Natural killer cell (primary cell): Measurements from ENCODE around the gene UNC5B. TPM values are rescaled to one million over a fixed set of nuclear protein-coding genes. Genes with fewer than 3 reads are reported as not detected.

Experiments used
- ATAC-seq, 3 donors: fragments of 150-1000 bp in 2 of 3; fragments of 200-7000 bp in 1 of 3; cut with Tn5 transposase; 1 replicate in 1 of 3; 2 replicates in 2 of 3; pipeline ENCODE4 v1.10.0; 2021; ENCODE audit warnings: mild to moderate bottlenecking in 2 of 3, moderate library complexity in 2 of 3
- DNase-seq, 2 donors: peaks; one replicate each; pipeline versions ENCODE4 v3.0.0 to v3.0.0-alpha.2; 2013 to 2021; ENCODE audit warnings: mixed read lengths in 1 of 2
- H3K27ac ChIP-seq: one replicate; pipeline ENCODE4 v1.5.1; 2013; ENCODE audit warnings: mild to moderate bottlenecking, low read length
- H3K27me3 ChIP-seq: one replicate; pipeline ENCODE4 v1.6.1; 2013; ENCODE audit warnings: low read length; ENCODE audit not compliant: control insufficient read depth, insufficient read depth
- H3K36me3 ChIP-seq: one replicate; pipeline ENCODE4 v1.6.1; 2013; ENCODE audit warnings: low read length; ENCODE audit not compliant: control insufficient read depth, insufficient read depth
- H3K4me1 ChIP-seq: one replicate; pipeline ENCODE4 v1.6.1; 2013; ENCODE audit warnings: low read length; ENCODE audit not compliant: control insufficient read depth, insufficient read depth
- H3K4me3 ChIP-seq: one replicate; pipeline ENCODE4 v1.5.1; 2013; ENCODE audit warnings: low read length
- H3K9me3 ChIP-seq: one replicate; pipeline ENCODE4 v1.6.1; 2013; ENCODE audit warnings: low read length; ENCODE audit not compliant: control insufficient read depth, insufficient read depth
- H3K27ac Mint-ChIP-seq, 2 donors: one replicate each; pipeline ENCODE4 v1.8.0; 2022; ENCODE audit warnings: mild to moderate bottlenecking in 2 of 2, mixed read lengths in 2 of 2, moderate library complexity in 1 of 2
- H3K27me3 Mint-ChIP-seq, 2 donors: one replicate each; pipeline ENCODE4 v1.8.0; 2022; ENCODE audit warnings: low read depth in 2 of 2, mixed read lengths in 2 of 2
- H3K36me3 Mint-ChIP-seq: one replicate; pipeline ENCODE4 v1.8.0; 2022; ENCODE audit warnings: mixed read lengths
- H3K4me1 Mint-ChIP-seq, 2 donors: one replicate each; pipeline ENCODE4 v1.8.0; 2022; ENCODE audit warnings: mixed read lengths in 2 of 2
- H3K4me3 Mint-ChIP-seq: one replicate; pipeline ENCODE4 v1.8.0; 2022; ENCODE audit warnings: mild to moderate bottlenecking, moderate library complexity, mixed read lengths
- H3K9me3 Mint-ChIP-seq, 2 donors: one replicate each; pipeline ENCODE4 v1.8.0; 2022; ENCODE audit warnings: mixed read lengths in 2 of 2
- CTCF ChIP-seq: fragments of 200-600 bp; IDR thresholded peaks from one replicate; pipeline ENCODE4 v1.8.0; 2022; ENCODE audit warnings: antibody characterized with exemption
- WGBS: methylation state at CpG from one replicate; pipeline ENCODE4 v1.1.7; 2013; ENCODE audit warnings: missing lambda C conversion rate; ENCODE audit not compliant: insufficient coverage; 5-methylcytosine and 5-hydroxymethylcytosine counted together
- intact Hi-C: fragments of 100-400 bp; cut with micrococcal nuclease; formaldehyde crosslinking; loops from one replicate; pipeline ENCODE4 v1.14.2; 2022
- total RNA-seq, 4 donors: library from RNA; stranded (reverse); fragments of 120-200 nt in 1 of 4; gene quantifications; one replicate each; pipeline versions ENCODE4 v1.2.3 to v1.2.4, GENCODE V29; 2013 to 2022

UNC5B gene
- total RNA-seq, 3 donors from 2014 or later (not counting 1 experiment from before 2014, with no cell fraction given): 0.09 to 0.65 (median 0.09) TPM

DNA sequence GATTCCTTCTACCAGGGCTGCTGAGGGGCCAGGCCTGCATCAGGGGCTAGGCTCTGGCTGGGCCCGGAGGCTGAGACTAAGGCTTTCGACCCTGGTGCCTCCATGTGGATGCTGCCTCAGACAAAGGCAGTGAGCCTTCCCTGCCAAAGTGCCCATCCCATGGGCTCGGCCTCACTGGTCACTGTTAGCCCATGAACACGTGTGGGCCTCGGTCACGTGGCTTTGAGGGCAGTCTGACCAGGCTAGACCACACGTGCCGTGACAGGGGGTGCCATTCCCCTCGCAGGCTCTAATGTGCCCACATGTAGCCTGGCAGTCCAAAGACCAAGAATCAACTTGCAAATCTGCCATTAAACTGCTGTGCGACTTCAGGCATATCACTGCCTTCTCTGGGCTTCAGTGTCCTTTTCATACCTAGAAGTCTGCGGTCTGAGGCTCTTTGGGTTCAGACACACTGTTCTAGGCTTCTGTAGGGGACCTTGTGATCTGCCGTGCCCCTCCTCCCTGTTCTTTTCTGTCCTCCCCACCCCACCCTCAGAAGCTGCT, 89.1 kb downstream of the UNC5B start:
- no peak for DNase-seq
- no peak overlapping the region for H3K27ac ChIP-seq
- TF ChIP-seq CTCF: no peak
- Mint-ChIP-seq H3K4me1 (no peaks in the 10 kb centered on the region), H3K9me3 (no peaks in the 10 kb centered on the region), H3K4me3 (no peak overlapping the region), H3K27ac (no peak overlapping the region), H3K27me3 (peaks cover 7% of the 10 kb centered on the region in 2 donors), H3K36me3 (no peaks in the 10 kb centered on the region)
- intact Hi-C loops: no loop called here
- no peaks in the 10 kb centered on the region for H3K27me3 ChIP-seq
- no peak for ATAC-seq
- H3K9me3 ChIP-seq: no peaks in the 10 kb centered on the region
- H3K36me3 ChIP-seq: no peaks in the 10 kb centered on the region
- H3K4me3 ChIP-seq: no peak overlapping the region
- H3K4me1 ChIP-seq: peaks cover 8% of the 10 kb centered on the region
- WGBS: 88% methylated on average over 12 of the region's 12 CpGs

DNA sequence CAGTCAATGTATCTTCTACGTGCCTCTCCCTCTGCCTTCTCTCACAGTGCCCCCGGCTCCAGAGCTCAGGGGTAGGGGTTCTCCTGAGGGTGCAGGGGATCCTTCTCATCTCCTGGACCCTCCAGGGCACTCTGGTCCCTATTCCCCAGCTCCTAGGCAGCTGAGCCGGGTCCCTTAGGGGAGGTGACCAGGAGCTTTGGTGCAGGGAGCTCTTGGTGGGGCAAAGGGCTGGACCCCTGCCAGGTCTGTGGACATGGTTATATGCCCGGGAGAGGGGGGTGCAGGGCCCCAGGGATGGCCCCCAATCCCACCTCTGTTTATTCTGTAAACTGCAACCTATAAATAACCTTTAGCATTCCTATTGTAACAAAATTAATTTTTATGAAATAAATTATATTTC, 90.1 kb downstream of the UNC5B start:
- intact Hi-C loops: no loop called here
- Histone ChIP-seq H3K27ac (no peak overlapping the region), H3K4me1 (peaks cover 8% of the 10 kb centered on the region), H3K27me3 (no peaks in the 10 kb centered on the region), H3K36me3 (no peaks in the 10 kb centered on the region), H3K9me3 (no peaks in the 10 kb centered on the region), H3K4me3 (no peak overlapping the region)
- WGBS: 79% methylated on average over 3 of the region's 4 CpGs
- H3K27me3 Mint-ChIP-seq: peaks cover 7% of the 10 kb centered on the region in 2 donors
- H3K9me3 Mint-ChIP-seq: no peaks in the 10 kb centered on the region
- TF ChIP-seq CTCF: no peak
- DNase-seq (no peak), ATAC-seq (no peak)
- H3K4me3 Mint-ChIP-seq: no peak overlapping the region
- H3K27ac Mint-ChIP-seq: no peak overlapping the region
- no peaks in the 10 kb centered on the region for H3K36me3 Mint-ChIP-seq
- no peaks in the 10 kb centered on the region for H3K4me1 Mint-ChIP-seq

DNA sequence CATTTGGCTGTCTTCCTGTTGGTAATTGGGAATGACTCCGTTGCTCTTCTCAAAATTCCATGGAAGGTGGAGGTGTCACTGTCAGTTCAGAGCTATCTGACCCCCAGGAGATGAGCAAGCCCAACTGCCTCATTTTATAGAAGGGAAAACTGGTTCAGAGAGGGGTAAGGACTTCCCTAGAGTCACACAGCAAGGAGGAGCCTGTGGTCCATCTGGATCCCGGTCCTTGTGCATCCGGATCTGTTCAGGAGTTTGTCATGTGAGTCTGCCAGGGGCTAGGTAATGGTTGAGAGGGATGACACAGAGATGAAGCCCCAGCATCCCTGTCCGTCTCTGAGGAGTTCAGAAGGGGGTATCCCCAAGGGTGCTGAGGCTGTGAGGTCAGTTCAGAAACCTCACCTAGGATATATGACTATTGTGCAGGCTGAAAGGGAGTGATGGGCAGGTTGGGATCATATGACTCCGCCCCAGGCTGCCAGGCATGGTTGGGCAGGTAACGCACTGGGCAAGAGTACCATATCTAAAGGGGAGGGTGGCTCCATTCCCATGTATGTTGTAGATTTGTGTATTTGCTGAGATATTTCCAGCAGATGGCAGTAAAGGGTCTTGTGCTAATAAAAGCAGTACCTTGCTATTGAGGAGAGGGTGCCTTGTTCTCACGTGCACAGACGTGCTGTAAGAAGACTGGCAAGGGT, 90.7 kb downstream of the UNC5B start:
- Histone ChIP-seq H3K9me3 (no peaks in the 10 kb centered on the region), H3K4me1 (peaks cover 8% of the 10 kb centered on the region), H3K4me3 (no peak overlapping the region), H3K27me3 (no peaks in the 10 kb centered on the region), H3K36me3 (no peaks in the 10 kb centered on the region), H3K27ac (no peak overlapping the region)
- peak in 1 of 2 donors; percentile 66 for DNase-seq
- Mint-ChIP-seq H3K27ac (no peak overlapping the region), H3K4me1 (no peaks in the 10 kb centered on the region), H3K9me3 (no peaks in the 10 kb centered on the region), H3K36me3 (no peaks in the 10 kb centered on the region), H3K27me3 (peaks cover 7% of the 10 kb centered on the region in 2 donors), H3K4me3 (no peak overlapping the region)
- WGBS: 64% methylated on average over 8 of the region's 8 CpGs
- intact Hi-C loops: no loop called here
- TF ChIP-seq CTCF: peak; percentile 56
- peak; percentile 43 to 74 (median 68) for ATAC-seq

DNA sequence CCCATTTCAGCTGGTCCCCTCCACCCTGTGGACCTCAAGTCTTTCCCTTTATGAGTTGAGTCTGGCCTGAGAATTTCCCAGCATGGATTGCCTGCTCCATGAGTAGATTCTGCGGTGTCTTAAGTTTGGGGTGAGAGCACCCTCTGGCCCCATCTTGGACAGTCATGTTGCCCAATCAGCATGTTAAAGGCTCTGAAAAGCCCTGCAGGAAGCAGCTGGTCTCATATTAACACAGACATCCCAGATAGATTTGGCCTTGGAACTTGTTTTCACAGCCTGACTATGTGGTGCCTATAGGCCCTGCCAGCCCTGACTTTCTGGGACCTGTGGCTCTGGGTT, 91.2 kb downstream of the UNC5B start:
- Histone ChIP-seq H3K27me3 (no peaks in the 10 kb centered on the region), H3K9me3 (no peaks in the 10 kb centered on the region), H3K27ac (no peak overlapping the region), H3K36me3 (no peaks in the 10 kb centered on the region), H3K4me3 (no peak overlapping the region), H3K4me1 (peaks cover 8% of the 10 kb centered on the region)
- TF ChIP-seq CTCF: no peak
- Mint-ChIP-seq H3K27me3 (peaks cover 7% of the 10 kb centered on the region in 2 donors), H3K4me3 (no peak overlapping the region), H3K9me3 (no peaks in the 10 kb centered on the region), H3K4me1 (no peaks in the 10 kb centered on the region), H3K36me3 (no peaks in the 10 kb centered on the region), H3K27ac (no peak overlapping the region)
- intact Hi-C loops: no loop called here
- DNase-seq (no peak), ATAC-seq (no peak)
- WGBS: 0% methylated on average over 1 of the region's 1 CpG
